CD8-positive, alpha-beta memory T cell (primary cell): Measurements from ENCODE around the gene AADACL3. TPM values are rescaled to one million over a fixed set of nuclear protein-coding genes. Genes with fewer than 3 reads are reported as not detected.
"Not testable (repeated sequence)": the region's sequence is repeated elsewhere in the genome, so short reads cannot be mapped to it uniquely, and the experiment has no call there.

Experiments
- CTCF ChIA-PET: fragments of 350-600 bp; sonication (Branson Sonifier 250); formaldehyde crosslinking; loops from one replicate; lab custom pipeline; 2021; ENCODE audit warnings: antibody characterized with exemption; lab: Charles Lee
- POLR2A ChIA-PET: fragments of 350-600 bp; sonication (Branson Sonifier 250); formaldehyde crosslinking; loops from one replicate; lab custom pipeline; 2021; ENCODE audit warnings: antibody characterized with exemption; lab: Charles Lee
- DNase-seq, 5 donors: peaks; one replicate each; pipeline versions ENCODE4 v3.0.0 to v3.0.0-alpha.2; 2020 to 2022; ENCODE audit warnings: mixed read lengths in 1 of 5
- H3K27ac ChIP-seq: one replicate; pipeline ENCODE4 v1.7.0; 2013; ENCODE audit warnings: low read depth, mild to moderate bottlenecking, low read length, moderate library complexity
- H3K27me3 ChIP-seq: 2 replicates; pipeline ENCODE4 v1.7.0; 2013; ENCODE audit warnings: low read length, mild to moderate bottlenecking; ENCODE audit not compliant: insufficient read depth, poor library complexity, severe bottlenecking
- H3K36me3 ChIP-seq: 2 replicates; pipeline ENCODE4 v1.7.0; 2013; ENCODE audit warnings: mild to moderate bottlenecking, low read length, moderate library complexity; ENCODE audit not compliant: insufficient read depth
- H3K4me1 ChIP-seq: 2 replicates; pipeline ENCODE4 v1.7.0; 2013; ENCODE audit warnings: mild to moderate bottlenecking, low read length, moderate library complexity; ENCODE audit not compliant: insufficient read depth
- H3K4me3 ChIP-seq: 2 replicates; pipeline ENCODE4 v1.7.0; 2013; ENCODE audit warnings: mild to moderate bottlenecking, low read length
- H3K9me3 ChIP-seq: 2 replicates; pipeline ENCODE4 v1.7.0; 2013; ENCODE audit warnings: mild to moderate bottlenecking, low read length
- H3K27ac Mint-ChIP-seq, 8 donors: one replicate each; pipeline ENCODE4 v1.8.0; 2020 to 2021; ENCODE audit warnings: mixed read lengths in 8 of 8, mild to moderate bottlenecking in 6 of 8, inconsistent platforms in 3 of 8, moderate library complexity in 3 of 8
- H3K27me3 Mint-ChIP-seq, 2 donors: one replicate each; pipeline ENCODE4 v1.8.0; 2020 to 2021; ENCODE audit warnings: mixed read lengths in 2 of 2, mild to moderate bottlenecking in 1 of 2, moderate library complexity in 1 of 2
- H3K36me3 Mint-ChIP-seq, 3 donors: one replicate each; pipeline ENCODE4 v1.8.0; 2020 to 2021; ENCODE audit warnings: mixed read lengths in 3 of 3, inconsistent platforms in 1 of 3, mild to moderate bottlenecking in 1 of 3
- H3K4me1 Mint-ChIP-seq, 3 donors: one replicate each; pipeline ENCODE4 v1.8.0; 2020 to 2021; ENCODE audit warnings: mixed read lengths in 3 of 3, inconsistent platforms in 1 of 3, mild to moderate bottlenecking in 1 of 3
- H3K4me3 Mint-ChIP-seq, 7 donors: one replicate each; pipeline ENCODE4 v1.8.0; 2020 to 2021; ENCODE audit warnings: mixed read lengths in 7 of 7, mild to moderate bottlenecking in 6 of 7, moderate library complexity in 4 of 7, inconsistent platforms in 2 of 7
- H3K9me3 Mint-ChIP-seq, 5 donors: one replicate each; pipeline ENCODE4 v1.8.0; 2020 to 2022; ENCODE audit warnings: mixed read lengths in 5 of 5, mild to moderate bottlenecking in 3 of 5, moderate library complexity in 2 of 5, inconsistent platforms in 1 of 5
- polyA plus RNA-seq: library from polyadenylated mRNA; unstranded; fragments of 300-500 nt; fragmentation: Illumina TruSeq; gene quantifications from one replicate; pipeline ENCODE4 v1.2.3, GENCODE V29; 2021
- total RNA-seq, 2 experiments: library from RNA; stranded (reverse); gene quantifications; one replicate each; pipeline ENCODE4 v1.2.3, GENCODE V29; 2021

Gene AADACL3
- total and polyA plus RNA-seq, 3 experiments from 2014 or later = not detected

- Histone ChIP-seq H3K27ac (no peak overlapping the region), H3K9me3 (no peaks in the 10 kb centered on the region), H3K4me3 (no peak overlapping the region), H3K27me3 (no peaks in the 10 kb centered on the region), H3K4me1 (no peaks in the 10 kb centered on the region), H3K36me3 (no peaks in the 10 kb centered on the region)
- ChIA-PET POLR2A (no interaction called here), CTCF (no interaction called here)
- H3K4me3 Mint-ChIP-seq = no peak overlapping the region
- H3K27ac Mint-ChIP-seq = no peak overlapping the region
- DNase-seq = no peak
- peaks cover 11 to 54% of the 10 kb centered on the region in 2 donors for H3K27me3 Mint-ChIP-seq
- H3K4me1 Mint-ChIP-seq = no peaks in the 10 kb centered on the region
- H3K9me3 Mint-ChIP-seq = peaks cover 1 to 5% (median 4%) of the 10 kb centered on the region in 5 donors
- H3K36me3 Mint-ChIP-seq = no peaks in the 10 kb centered on the region
Measured at GRCh38 chr1:12709696-12710095, 6.2 kb upstream of the AADACL3 start.

DNA sequence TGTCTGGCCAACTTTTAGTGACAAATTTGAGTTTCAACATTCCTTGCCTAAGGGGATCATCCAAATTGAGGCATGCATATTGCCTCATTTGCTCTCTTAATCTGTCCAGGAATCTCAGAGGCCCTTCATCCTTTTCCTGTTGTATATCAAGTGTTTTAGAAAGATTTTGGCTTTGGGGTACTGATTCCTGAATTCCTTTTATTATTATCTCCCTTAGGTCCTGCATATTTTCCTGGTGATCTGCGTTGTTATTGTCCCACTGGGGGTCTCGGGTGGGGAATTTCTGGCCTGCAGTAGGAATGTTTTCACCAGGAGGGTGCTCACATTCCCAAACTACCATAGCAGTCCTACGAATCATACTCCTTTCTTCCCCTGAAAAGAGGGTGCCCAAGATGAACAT, 4.4 kb upstream of the AADACL3 start:
- POLR2A ChIA-PET = no interaction called here
- H3K27me3 Mint-ChIP-seq = peaks cover 8 to 59% of the 10 kb centered on the region in 2 donors

DNA sequence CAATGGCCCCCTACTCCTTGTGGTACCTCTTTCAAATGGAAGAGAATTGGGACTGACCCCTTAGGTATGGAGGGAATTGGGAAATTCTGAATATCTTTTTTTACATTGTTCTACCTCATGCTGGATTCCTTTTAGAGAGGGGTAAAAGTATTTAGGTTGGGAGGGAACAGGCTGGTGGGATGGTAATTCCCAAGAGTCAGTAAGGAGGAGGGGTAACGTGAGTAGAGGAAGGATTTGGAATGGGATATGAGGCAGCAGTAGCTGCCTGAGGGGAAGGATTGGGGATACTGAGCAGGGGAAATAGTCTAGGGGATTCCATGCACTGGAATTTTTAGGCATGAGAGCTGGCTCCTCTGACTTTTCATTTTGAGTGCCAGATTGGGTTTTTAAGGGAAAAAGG, 3.8 kb upstream of the AADACL3 start:
- no peak for DNase-seq
- Mint-ChIP-seq H3K4me3 (no peak overlapping the region), H3K4me1 (no peaks in the 10 kb centered on the region), H3K27me3 (peaks cover 8 to 60% of the 10 kb centered on the region in 2 donors), H3K9me3 (no peaks in the 10 kb centered on the region), H3K36me3 (no peaks in the 10 kb centered on the region), H3K27ac (no peak overlapping the region)
- ChIA-PET POLR2A (no interaction called here), CTCF (no interaction called here)
- Histone ChIP-seq H3K4me1 (no peaks in the 10 kb centered on the region), H3K4me3 (no peak overlapping the region), H3K9me3 (no peaks in the 10 kb centered on the region), H3K36me3 (no peaks in the 10 kb centered on the region), H3K27me3 (no peaks in the 10 kb centered on the region), H3K27ac (no peak overlapping the region)

More for the DNA sequence above, 4.4 kb upstream of the AADACL3 start:
- Histone ChIP-seq H3K4me1 (no peaks in the 10 kb centered on the region), H3K27me3 (no peaks in the 10 kb centered on the region), H3K36me3 (no peaks in the 10 kb centered on the region), H3K4me3 (no peak overlapping the region), H3K9me3 (no peaks in the 10 kb centered on the region), H3K27ac (no peak overlapping the region)
- Mint-ChIP-seq H3K9me3 (no peaks in the 10 kb centered on the region), H3K4me3 (no peak overlapping the region), H3K27ac (no peak overlapping the region), H3K4me1 (no peaks in the 10 kb centered on the region), H3K36me3 (no peaks in the 10 kb centered on the region)
- CTCF ChIA-PET = no interaction called here
- DNase-seq = no peak

GRCh38 chr1:12712929-12713328, 3.0 kb upstream of the AADACL3 start:
- DNase-seq = no peak
- Histone ChIP-seq H3K4me1 (no peaks in the 10 kb centered on the region), H3K9me3 (no peaks in the 10 kb centered on the region), H3K27ac (no peak overlapping the region), H3K36me3 (no peaks in the 10 kb centered on the region), H3K27me3 (no peaks in the 10 kb centered on the region), H3K4me3 (no peak overlapping the region)
- Mint-ChIP-seq H3K4me1 (no peaks in the 10 kb centered on the region), H3K27ac (no peak overlapping the region), H3K36me3 (no peaks in the 10 kb centered on the region), H3K9me3 (no peaks in the 10 kb centered on the region), H3K27me3 (peaks cover 8 to 64% of the 10 kb centered on the region in 2 donors), H3K4me3 (no peak overlapping the region)
- ChIA-PET CTCF (no interaction called here), POLR2A (no interaction called here)

GRCh38 chr1:12713651-12714050, 2.3 kb upstream of the AADACL3 start:
- CTCF ChIA-PET, H3K4me1 ChIP-seq, H3K4me1 Mint-ChIP-seq, H3K36me3 Mint-ChIP-seq, DNase-seq, H3K36me3 ChIP-seq, H3K4me3 ChIP-seq, POLR2A ChIA-PET, H3K27me3 ChIP-seq, H3K27ac Mint-ChIP-seq, H3K4me3 Mint-ChIP-seq, H3K27ac ChIP-seq, H3K9me3 Mint-ChIP-seq, H3K9me3 ChIP-seq: not testable (repeated sequence)
- H3K27me3 Mint-ChIP-seq = peaks cover 8 to 64% of the 10 kb centered on the region in 2 donors

DNA sequence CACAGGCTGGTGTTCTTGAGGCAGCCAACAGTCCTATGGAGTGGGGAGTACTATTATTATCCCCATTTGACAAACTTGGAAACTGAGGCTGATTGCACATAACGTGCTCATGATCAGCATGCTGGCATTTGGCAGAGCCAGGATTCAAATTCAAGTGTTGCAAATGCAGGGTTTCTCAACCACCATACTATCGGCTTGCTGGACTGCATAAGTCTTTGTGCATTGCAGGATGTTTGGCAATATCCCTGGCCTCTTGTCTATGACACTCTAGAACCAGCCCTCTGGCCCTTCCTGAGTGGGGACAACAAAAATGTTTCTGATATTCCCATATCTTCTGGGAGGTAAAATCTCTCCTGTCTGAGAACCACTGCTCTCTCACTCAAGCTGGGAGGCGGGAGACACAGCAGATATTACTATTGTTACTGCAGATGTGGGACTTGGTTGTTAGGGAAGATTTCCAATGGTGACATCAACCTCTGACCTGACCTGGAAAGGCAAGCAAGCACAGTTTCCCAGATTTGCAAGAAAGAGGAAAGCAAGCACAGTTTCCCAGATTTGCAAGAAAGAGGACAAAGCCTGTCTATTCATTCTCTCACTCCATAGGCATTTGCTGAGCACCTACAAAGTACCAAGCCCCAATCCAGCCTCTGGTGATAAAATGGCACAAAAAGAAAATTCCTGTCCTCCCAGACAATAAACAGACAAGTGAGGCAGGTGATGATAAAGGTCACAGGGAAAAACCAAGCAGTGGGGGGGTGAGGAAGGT, 1.0 kb upstream of the AADACL3 start:
- Histone ChIP-seq H3K4me3 (no peak overlapping the region), H3K4me1 (no peaks in the 10 kb centered on the region), H3K27ac (no peak overlapping the region), H3K36me3 (no peaks in the 10 kb centered on the region), H3K27me3 (no peaks in the 10 kb centered on the region), H3K9me3 (no peaks in the 10 kb centered on the region)
- Mint-ChIP-seq H3K36me3 (no peaks in the 10 kb centered on the region), H3K27ac (no peak overlapping the region), H3K9me3 (no peaks in the 10 kb centered on the region), H3K4me3 (no peak overlapping the region), H3K27me3 (peaks cover 11 to 68% of the 10 kb centered on the region in 2 donors), H3K4me1 (no peaks in the 10 kb centered on the region)
- no peak for DNase-seq
- CTCF ChIA-PET = no interaction called here
- POLR2A ChIA-PET = no interaction called here

DNA sequence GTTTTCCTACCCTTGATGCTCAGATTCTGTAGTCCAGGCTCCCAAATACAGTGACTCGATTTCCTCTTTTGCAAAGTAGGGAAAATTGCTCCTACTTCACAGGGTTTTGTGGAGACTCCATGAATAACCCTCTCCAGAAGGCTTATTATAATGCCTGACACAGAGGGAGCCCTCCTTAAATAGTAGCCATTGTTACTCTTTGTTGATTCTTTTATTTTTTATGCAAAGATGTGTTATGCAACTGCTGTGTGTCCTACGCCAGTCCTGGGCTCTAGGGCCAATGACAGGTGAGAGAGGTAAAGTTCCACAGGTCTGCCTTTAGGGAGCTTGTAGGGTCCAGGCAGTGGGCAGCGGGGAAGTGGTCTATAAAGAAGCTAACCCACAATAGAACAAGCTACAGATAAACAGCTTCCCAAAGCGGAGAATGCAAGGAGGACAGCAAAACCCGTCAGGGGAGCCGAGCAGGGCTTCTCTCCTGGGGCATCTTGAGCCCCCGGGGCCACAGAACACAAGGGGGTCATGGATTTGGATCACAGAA, 1.5 kb downstream of the AADACL3 start:
- Mint-ChIP-seq H3K27me3 (peaks cover 10 to 68% of the 10 kb centered on the region in 2 donors), H3K27ac (no peak overlapping the region), H3K36me3 (no peaks in the 10 kb centered on the region), H3K9me3 (no peaks in the 10 kb centered on the region), H3K4me3 (no peak overlapping the region), H3K4me1 (no peaks in the 10 kb centered on the region)
- DNase-seq = no peak
- Histone ChIP-seq H3K4me1 (no peaks in the 10 kb centered on the region), H3K9me3 (no peaks in the 10 kb centered on the region), H3K4me3 (no peak overlapping the region), H3K27ac (no peak overlapping the region), H3K36me3 (no peaks in the 10 kb centered on the region), H3K27me3 (no peaks in the 10 kb centered on the region)
- ChIA-PET CTCF (no interaction called here), POLR2A (no interaction called here)

GRCh38 chr1:12722626-12723025, 6.7 kb downstream of the AADACL3 start:
- no peaks in the 10 kb centered on the region for H3K36me3 Mint-ChIP-seq
- no peak overlapping the region for H3K4me3 Mint-ChIP-seq
- H3K4me1 Mint-ChIP-seq = no peaks in the 10 kb centered on the region
- H3K9me3 Mint-ChIP-seq = no peaks in the 10 kb centered on the region
- DNase-seq = no peak
- H3K27me3 ChIP-seq = no peaks in the 10 kb centered on the region
- no peaks in the 10 kb centered on the region for H3K4me1 ChIP-seq
- H3K27ac ChIP-seq = no peak overlapping the region
- H3K4me3 ChIP-seq = no peak overlapping the region
- H3K36me3 ChIP-seq = no peaks in the 10 kb centered on the region
- CTCF ChIA-PET = no interaction called here
- peaks cover 14 to 57% of the 10 kb centered on the region in 2 donors for H3K27me3 Mint-ChIP-seq
- H3K27ac Mint-ChIP-seq = no peak overlapping the region
- no peaks in the 10 kb centered on the region for H3K9me3 ChIP-seq
- POLR2A ChIA-PET = no interaction called here
